Gastrocnemius medialis (tissue), 4 donors: ENCODE data around the gene GRK1. TPM values are rescaled to one million over a fixed set of nuclear protein-coding genes. Genes with fewer than 3 reads are reported as not detected.

Experiments used
- ATAC-seq, 2 donors: fragments of 150-250 bp; one replicate each; pipeline ENCODE4 v1.9.1; 2016
- DNase-seq, 2 donors: peaks; one replicate each; pipeline ENCODE4 v3.0.0-alpha.2; 2019
- H3K27ac ChIP-seq, 4 donors: fragments of 200-600 bp; sonication (generic); 1 replicate in 1 of 4; 2 replicates in 3 of 4; pipeline ENCODE4 v1.5.1; 2016 to 2018; ENCODE audit warnings: mild to moderate bottlenecking in 2 of 4, moderate library complexity in 1 of 4
- H3K27me3 ChIP-seq, 3 donors: fragments of 200-600 bp; sonication (generic) in 2 of 3; 1 replicate in 1 of 3; 2 replicates in 2 of 3; pipeline versions ENCODE4 v1.5.1 to v1.6.0; 2016 to 2019; ENCODE audit warnings: mild to moderate bottlenecking in 1 of 3, moderate library complexity in 1 of 3
- H3K36me3 ChIP-seq, 2 donors: fragments of 200-600 bp; sonication (generic) in 1 of 2; one replicate each; pipeline ENCODE4 v1.5.1; 2017 to 2018
- H3K4me1 ChIP-seq, 2 donors: fragments of 200-600 bp; sonication (generic) in 1 of 2; one replicate each; pipeline ENCODE4 v1.5.1; 2016 to 2017; ENCODE audit warnings: mild to moderate bottlenecking in 2 of 2
- H3K4me3 ChIP-seq, 4 donors: fragments of 200-600 bp; sonication (generic) in 3 of 4; 1 replicate in 1 of 4; 2 replicates in 3 of 4; pipeline ENCODE4 v1.5.1; 2016 to 2019; ENCODE audit warnings: mild to moderate bottlenecking in 2 of 4
- H3K9me3 ChIP-seq, 3 donors: fragments of 200-600 bp; sonication (generic) in 2 of 3; 1 replicate in 1 of 3; 2 replicates in 2 of 3; pipeline ENCODE4 v1.5.1; 2016 to 2019
- POLR2A ChIP-seq, 2 donors: fragments of 450-650 bp; IDR thresholded peaks; one replicate each; pipeline ENCODE4 v1.6.1; 2017; ENCODE audit warnings: antibody characterized with exemption in 2 of 2, mild to moderate bottlenecking in 2 of 2, moderate library complexity in 2 of 2
- in situ Hi-C, 4 donors: fragments of 200-750 bp; cut with MboI; loops; one replicate each; pipeline versions ENCODE4 v1.15.0 to v1.8.0; 2017; ENCODE audit warnings: low sequenced_read_pairs in 4 of 4
- intact Hi-C: fragments of 100-400 bp; cut with DNase I; formaldehyde crosslinking; loops from one replicate; pipeline ENCODE4 v1.15.1; 2023; ENCODE audit warnings: low total_unique reads
- total RNA-seq, 4 donors: library from RNA; depleted of rRNA; stranded (reverse); fragments of >200 nt; gene quantifications; one replicate each; pipeline versions ENCODE4 v1.1.0 to v1.2.3, GENCODE V29; 2016
- TF ChIP-seq, protein P1 (sequence below), 5 experiments: fragments of 450-650 bp in 3 of 5; fragments of 200-600 bp in 2 of 5; sonication (generic) in 2 of 5; IDR thresholded peaks in 4 of 5; conservative IDR thresholded peaks in 1 of 5; 1 replicate in 4 of 5; 2 replicates in 1 of 5; pipeline ENCODE4 v1.5.1; 2016 to 2019; ENCODE audit warnings: antibody characterized with exemption in 5 of 5, mild to moderate bottlenecking in 3 of 5, moderate library complexity in 3 of 5

GRK1 gene
- under 1 TPM in 1 of 4 donors, not detected in 3; 0.10 TPM for total RNA-seq

DNA sequence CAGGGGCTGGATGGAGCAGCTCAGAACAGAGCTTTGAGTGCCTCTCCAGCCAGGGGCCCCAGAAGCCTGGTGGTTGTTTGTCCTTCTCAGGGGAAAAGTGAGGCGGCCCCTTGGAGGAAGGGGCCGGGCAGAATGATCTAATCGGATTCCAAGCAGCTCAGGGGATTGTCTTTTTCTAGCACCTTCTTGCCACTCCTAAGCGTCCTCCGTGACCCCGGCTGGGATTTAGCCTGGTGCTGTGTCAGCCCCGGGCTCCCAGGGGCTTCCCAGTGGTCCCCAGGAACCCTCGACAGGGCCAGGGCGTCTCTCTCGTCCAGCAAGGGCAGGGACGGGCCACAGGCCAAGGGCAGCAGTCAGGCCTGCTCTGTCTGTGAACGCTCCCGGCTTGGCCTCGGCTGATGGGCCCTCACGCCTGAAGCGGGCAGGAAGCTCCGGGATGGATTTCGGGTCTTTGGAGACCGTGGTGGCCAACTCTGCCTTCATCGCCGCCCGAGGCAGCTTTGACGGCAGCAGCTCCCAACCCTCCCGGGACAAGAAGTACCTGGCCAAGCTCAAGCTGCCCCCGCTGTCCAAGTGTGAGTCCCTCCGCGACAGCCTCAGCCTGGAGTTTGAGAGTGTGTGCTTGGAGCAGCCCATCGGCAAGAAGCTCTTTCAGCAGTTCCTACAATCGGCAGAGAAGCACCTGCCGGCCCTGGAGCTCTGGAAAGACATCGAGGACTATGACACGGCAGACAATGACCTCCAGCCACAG, at the start of gene GRK1:
Gene GRK1, plus strand, starts transcription at position 269 of the 751 bp plus-strand sequence. Its CDS starts 168 bp downstream, at position 437.
- H3K27ac ChIP-seq = no peak within 1 kb of the TSS
- H3K36me3 ChIP-seq = no peaks in the 10 kb centered on the region
- TF ChIP-seq POLR2A (IDR thresholded peaks at IDR 0.05) = no peak
- TF ChIP-seq, protein P1, sequence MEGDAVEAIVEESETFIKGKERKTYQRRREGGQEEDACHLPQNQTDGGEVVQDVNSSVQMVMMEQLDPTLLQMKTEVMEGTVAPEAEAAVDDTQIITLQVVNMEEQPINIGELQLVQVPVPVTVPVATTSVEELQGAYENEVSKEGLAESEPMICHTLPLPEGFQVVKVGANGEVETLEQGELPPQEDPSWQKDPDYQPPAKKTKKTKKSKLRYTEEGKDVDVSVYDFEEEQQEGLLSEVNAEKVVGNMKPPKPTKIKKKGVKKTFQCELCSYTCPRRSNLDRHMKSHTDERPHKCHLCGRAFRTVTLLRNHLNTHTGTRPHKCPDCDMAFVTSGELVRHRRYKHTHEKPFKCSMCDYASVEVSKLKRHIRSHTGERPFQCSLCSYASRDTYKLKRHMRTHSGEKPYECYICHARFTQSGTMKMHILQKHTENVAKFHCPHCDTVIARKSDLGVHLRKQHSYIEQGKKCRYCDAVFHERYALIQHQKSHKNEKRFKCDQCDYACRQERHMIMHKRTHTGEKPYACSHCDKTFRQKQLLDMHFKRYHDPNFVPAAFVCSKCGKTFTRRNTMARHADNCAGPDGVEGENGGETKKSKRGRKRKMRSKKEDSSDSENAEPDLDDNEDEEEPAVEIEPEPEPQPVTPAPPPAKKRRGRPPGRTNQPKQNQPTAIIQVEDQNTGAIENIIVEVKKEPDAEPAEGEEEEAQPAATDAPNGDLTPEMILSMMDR (IDR thresholded peaks at IDR 0.05 in 4 of 5, conservative IDR thresholded peaks at IDR 0.05 in 1 of 5) = no peak
- in situ Hi-C loops = no loop called here
- H3K27me3 ChIP-seq = peaks cover 10 to 19% (median 17%) of the 10 kb centered on the region in 3 donors
- no peaks in the 10 kb centered on the region for H3K9me3 ChIP-seq
- intact Hi-C loops = no loop called here
- DNase-seq = peak in 1 of 2 donors; percentile 8
- ATAC-seq = no peak
- H3K4me1 ChIP-seq = no peaks in the 10 kb centered on the region
- H3K4me3 ChIP-seq = no peak within 1 kb of the TSS

GRCh38 chr13:113617961-113618360, 49.1 kb upstream of the GRK1 start:
- Histone ChIP-seq H3K27ac (no peak overlapping the region), H3K4me1 (no peaks in the 10 kb centered on the region), H3K4me3 (no peak overlapping the region), H3K36me3 (no peaks in the 10 kb centered on the region), H3K9me3 (no peaks in the 10 kb centered on the region), H3K27me3 (no peaks in the 10 kb centered on the region)
- DNase-seq (no peak), ATAC-seq (no peak)
- TF ChIP-seq, protein P1 (IDR thresholded peaks at IDR 0.05 in 4 of 5, conservative IDR thresholded peaks at IDR 0.05 in 1 of 5) = no peak
- no peak for TF ChIP-seq POLR2A (IDR thresholded peaks at IDR 0.05)
- in situ Hi-C loops (no loop called here), intact Hi-C loops (no loop called here)

GRCh38 chr13:113618455-113618854, 48.6 kb upstream of the GRK1 start:
- Histone ChIP-seq H3K27me3 (no peaks in the 10 kb centered on the region), H3K4me1 (no peaks in the 10 kb centered on the region), H3K27ac (no peak overlapping the region), H3K4me3 (no peak overlapping the region), H3K9me3 (no peaks in the 10 kb centered on the region), H3K36me3 (no peaks in the 10 kb centered on the region)
- no peak for TF ChIP-seq POLR2A (IDR thresholded peaks at IDR 0.05)
- TF ChIP-seq, protein P1 (IDR thresholded peaks at IDR 0.05 in 4 of 5, conservative IDR thresholded peaks at IDR 0.05 in 1 of 5) = no peak
- intact Hi-C loops = no loop called here
- ATAC-seq (no peak), DNase-seq (no peak)
- in situ Hi-C loops = no loop called here

DNA sequence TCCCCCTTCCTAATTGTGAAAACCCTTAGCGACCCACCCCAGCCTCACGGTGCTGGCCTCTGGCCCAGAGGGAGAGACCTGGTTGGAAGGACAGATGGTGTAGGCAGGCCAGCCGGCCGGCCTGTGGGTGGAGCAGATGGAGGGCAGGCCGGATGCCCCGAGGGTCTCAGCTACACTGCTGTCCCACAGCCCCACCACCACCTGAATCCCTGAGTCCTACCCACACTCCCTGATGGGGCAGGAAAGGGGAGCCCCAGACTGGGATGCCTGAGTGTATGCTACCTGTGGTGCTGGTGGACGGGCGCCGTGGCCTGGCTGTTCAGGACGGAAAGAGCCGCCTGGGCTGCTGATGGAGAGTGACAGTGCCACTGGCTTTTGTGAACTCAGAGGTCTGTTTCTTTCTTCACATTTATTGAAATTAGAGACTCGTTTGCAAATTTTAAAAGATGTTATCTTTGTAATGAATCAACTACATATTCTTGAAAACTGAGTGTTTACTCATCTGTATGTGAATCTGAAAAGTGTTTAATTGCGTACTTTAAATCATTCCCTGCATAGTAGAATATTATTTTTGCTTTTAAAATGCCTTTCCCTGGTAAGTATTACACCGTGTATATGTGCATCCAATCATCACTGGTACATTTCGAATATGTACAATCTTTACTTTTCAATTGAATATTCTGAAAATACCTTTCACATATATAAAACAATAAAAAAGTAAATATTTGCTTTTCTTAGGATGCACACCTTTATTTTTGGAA, 46.8 kb upstream of the GRK1 start:
- DNase-seq = no peak
- Histone ChIP-seq H3K4me3 (no peak overlapping the region), H3K27me3 (no peaks in the 10 kb centered on the region), H3K36me3 (no peaks in the 10 kb centered on the region), H3K27ac (no peak overlapping the region), H3K4me1 (no peaks in the 10 kb centered on the region), H3K9me3 (no peaks in the 10 kb centered on the region)
- ATAC-seq = no peak
- intact Hi-C loops = no loop called here
- in situ Hi-C loops = no loop called here
- TF ChIP-seq POLR2A (IDR thresholded peaks at IDR 0.05) = no peak
- TF ChIP-seq, protein P1 (IDR thresholded peaks at IDR 0.05 in 4 of 5, conservative IDR thresholded peaks at IDR 0.05 in 1 of 5) = no peak
